ENCODE results near the gene SEMA3D.

GRCh38 chr7:85115006-85115405 is 71.8 kb downstream of the SEMA3D start:
- TF ChIP-seq POLR2AphosphoS5 (IDR thresholded peaks at IDR 0.05), result no peak
- TF ChIP-seq, protein P1, sequence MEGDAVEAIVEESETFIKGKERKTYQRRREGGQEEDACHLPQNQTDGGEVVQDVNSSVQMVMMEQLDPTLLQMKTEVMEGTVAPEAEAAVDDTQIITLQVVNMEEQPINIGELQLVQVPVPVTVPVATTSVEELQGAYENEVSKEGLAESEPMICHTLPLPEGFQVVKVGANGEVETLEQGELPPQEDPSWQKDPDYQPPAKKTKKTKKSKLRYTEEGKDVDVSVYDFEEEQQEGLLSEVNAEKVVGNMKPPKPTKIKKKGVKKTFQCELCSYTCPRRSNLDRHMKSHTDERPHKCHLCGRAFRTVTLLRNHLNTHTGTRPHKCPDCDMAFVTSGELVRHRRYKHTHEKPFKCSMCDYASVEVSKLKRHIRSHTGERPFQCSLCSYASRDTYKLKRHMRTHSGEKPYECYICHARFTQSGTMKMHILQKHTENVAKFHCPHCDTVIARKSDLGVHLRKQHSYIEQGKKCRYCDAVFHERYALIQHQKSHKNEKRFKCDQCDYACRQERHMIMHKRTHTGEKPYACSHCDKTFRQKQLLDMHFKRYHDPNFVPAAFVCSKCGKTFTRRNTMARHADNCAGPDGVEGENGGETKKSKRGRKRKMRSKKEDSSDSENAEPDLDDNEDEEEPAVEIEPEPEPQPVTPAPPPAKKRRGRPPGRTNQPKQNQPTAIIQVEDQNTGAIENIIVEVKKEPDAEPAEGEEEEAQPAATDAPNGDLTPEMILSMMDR (IDR thresholded peaks at IDR 0.05), result no peak

Measured in breast epithelium (tissue), 3 donors.